Loucy (cell line): ENCODE measurements around the gene NFKBIB.

Source experiments
- CTCF ChIP-seq: fragments of 200-600 bp; sonication (generic); conservative IDR thresholded peaks from 2 replicates; pipeline ENCODE4 v1.5.1; 2014; ENCODE audit warnings: mild to moderate bottlenecking, antibody characterized with exemption, low read length
- EZH2phosphoT487 ChIP-seq: fragments of 200-600 bp; IDR thresholded peaks from 2 replicates; pipeline ENCODE4 v1.6.1; 2018; ENCODE audit warnings: antibody characterized with exemption, mild to moderate bottlenecking, moderate library complexity, borderline replicate concordance

GRCh38 chr19:38888876-38889275 lies 10.9 kb upstream of the NFKBIB start:
- no peak for TF ChIP-seq CTCF
- TF ChIP-seq EZH2phosphoT487, result no peak
